ENCODE results near the gene CHN1.

Gene CHN1

GRCh38 chr2:175004980-175005732 is at the start of gene CHN1:
Gene CHN1, minus strand, starts transcription at chr2:175005381. Its CDS starts 469 bp downstream, at chr2:175004912.
- peak within 1 kb of the TSS; percentile 72 for H3K27ac ChIP-seq (ENCODE audit: low read depth, low read length)
- no peaks in the 10 kb centered on the region for H3K27me3 ChIP-seq (ENCODE audit: control insufficient read depth, insufficient read depth, low read length)
- no peak within 1 kb of the TSS for H3K9ac ChIP-seq (ENCODE audit: low read length)
- H3K36me3 ChIP-seq (ENCODE audit: control insufficient read depth, insufficient read depth, low read length), result no peaks in the 10 kb centered on the region
- H3K4me1 ChIP-seq (ENCODE audit: control insufficient read depth, insufficient read depth, low read length), result peaks cover 4% of the 10 kb centered on the region
- peak within 1 kb of the TSS; percentile 72 for H3K4me3 ChIP-seq (ENCODE audit: low read length)

DNA sequence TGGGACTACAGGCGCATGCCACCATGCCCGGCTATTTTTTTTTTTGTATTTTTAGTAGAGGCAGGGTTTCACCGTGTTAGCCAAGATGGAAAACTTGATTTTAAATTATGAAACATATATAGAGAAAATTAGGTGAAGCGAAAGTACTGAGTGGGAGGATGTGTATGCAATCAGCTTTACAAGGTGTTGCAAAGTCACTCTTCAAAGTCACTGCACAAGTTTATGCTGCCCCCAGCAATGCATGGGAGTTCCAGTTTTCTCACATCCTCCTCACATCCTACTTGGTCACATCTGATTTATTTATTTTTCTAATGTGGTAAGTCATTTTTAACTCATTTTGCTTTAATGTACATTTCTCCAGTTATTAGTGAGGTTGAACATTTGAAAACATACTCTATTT is 49.2 kb upstream of the CHN1 start:
- H3K36me3 ChIP-seq (ENCODE audit: control insufficient read depth, insufficient read depth, low read length), result no peaks in the 10 kb centered on the region
- H3K4me3 ChIP-seq (ENCODE audit: low read length), result no peak overlapping the region
- H3K27me3 ChIP-seq (ENCODE audit: control insufficient read depth, insufficient read depth, low read length), result no peaks in the 10 kb centered on the region
- no peak overlapping the region for H3K9ac ChIP-seq (ENCODE audit: low read length)
- no peak overlapping the region for H3K27ac ChIP-seq (ENCODE audit: low read depth, low read length)
- no peaks in the 10 kb centered on the region for H3K4me1 ChIP-seq (ENCODE audit: control insufficient read depth, insufficient read depth, low read length)

- Histone ChIP-seq H3K36me3 (ENCODE audit: control insufficient read depth, insufficient read depth, low read length) (no peaks in the 10 kb centered on the region), H3K27me3 (ENCODE audit: control insufficient read depth, insufficient read depth, low read length) (no peaks in the 10 kb centered on the region), H3K27ac (ENCODE audit: low read depth, low read length) (no peak overlapping the region), H3K4me3 (ENCODE audit: low read length) (no peak overlapping the region), H3K4me1 (ENCODE audit: control insufficient read depth, insufficient read depth, low read length) (no peaks in the 10 kb centered on the region), H3K9ac (ENCODE audit: low read length) (no peak overlapping the region)
Measured at GRCh38 chr2:175049661-175050060, 44.5 kb upstream of the CHN1 start.

DNA sequence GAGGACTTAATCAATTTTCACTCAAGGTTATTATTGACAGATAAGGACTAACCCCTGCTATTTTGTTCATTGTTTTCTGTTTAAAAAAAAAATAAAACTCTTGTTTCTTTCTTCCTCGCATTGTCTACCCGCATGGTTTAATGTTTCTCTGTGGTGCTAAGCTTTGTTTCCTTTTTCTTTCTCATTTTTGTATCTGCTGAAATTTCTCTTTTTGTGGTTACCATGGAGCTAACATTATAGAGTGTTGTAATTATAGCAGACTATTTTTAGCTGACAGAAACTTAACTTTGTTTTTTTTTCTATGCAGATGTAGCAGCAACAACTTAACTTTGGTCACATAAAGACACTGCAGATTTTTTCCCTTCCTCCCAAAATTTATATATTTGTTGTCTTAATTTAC is 43.1 kb upstream of the CHN1 start:
- H3K27me3 ChIP-seq (ENCODE audit: control insufficient read depth, insufficient read depth, low read length), result no peaks in the 10 kb centered on the region
- H3K9ac ChIP-seq (ENCODE audit: low read length), result no peak overlapping the region
- H3K4me1 ChIP-seq (ENCODE audit: control insufficient read depth, insufficient read depth, low read length), result no peaks in the 10 kb centered on the region
- H3K27ac ChIP-seq (ENCODE audit: low read depth, low read length), result no peak overlapping the region
- H3K36me3 ChIP-seq (ENCODE audit: control insufficient read depth, insufficient read depth, low read length), result no peaks in the 10 kb centered on the region
- H3K4me3 ChIP-seq (ENCODE audit: low read length), result no peak overlapping the region

- H3K9ac ChIP-seq (ENCODE audit: low read length), result no peak overlapping the region
- H3K4me3 ChIP-seq (ENCODE audit: low read length), result no peak overlapping the region
- no peaks in the 10 kb centered on the region for H3K36me3 ChIP-seq (ENCODE audit: control insufficient read depth, insufficient read depth, low read length)
- H3K27me3 ChIP-seq (ENCODE audit: control insufficient read depth, insufficient read depth, low read length), result no peaks in the 10 kb centered on the region
- H3K4me1 ChIP-seq (ENCODE audit: control insufficient read depth, insufficient read depth, low read length), result no peaks in the 10 kb centered on the region
- H3K27ac ChIP-seq (ENCODE audit: low read depth, low read length), result no peak overlapping the region
Measured at GRCh38 chr2:175039490-175039889, 34.3 kb upstream of the CHN1 start.

GRCh38 chr2:175039031-175039430 is 33.9 kb upstream of the CHN1 start:
- Histone ChIP-seq H3K9ac (ENCODE audit: low read length) (no peak overlapping the region), H3K27ac (ENCODE audit: low read depth, low read length) (no peak overlapping the region), H3K36me3 (ENCODE audit: control insufficient read depth, insufficient read depth, low read length) (no peaks in the 10 kb centered on the region), H3K4me3 (ENCODE audit: low read length) (no peak overlapping the region), H3K27me3 (ENCODE audit: control insufficient read depth, insufficient read depth, low read length) (no peaks in the 10 kb centered on the region), H3K4me1 (ENCODE audit: control insufficient read depth, insufficient read depth, low read length) (no peaks in the 10 kb centered on the region)

DNA sequence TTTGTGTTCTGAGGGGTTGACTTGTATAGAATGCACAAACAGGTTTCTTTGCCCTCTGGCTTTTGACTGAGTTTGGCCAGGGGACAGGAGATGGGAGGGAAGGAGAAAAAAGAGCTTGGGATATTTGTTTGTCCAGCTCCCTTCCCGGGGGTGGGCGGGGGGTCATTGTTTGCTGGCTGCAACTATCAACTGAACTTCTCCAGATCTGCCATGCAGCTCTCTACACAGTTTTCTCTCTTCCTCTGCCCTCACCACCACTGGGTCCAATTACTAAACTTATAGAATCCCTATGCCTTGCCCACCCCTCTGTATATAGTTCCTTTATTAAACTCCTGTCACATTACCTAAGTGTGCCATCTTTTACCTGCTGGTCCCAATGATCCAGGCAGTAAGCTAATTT is 32.8 kb upstream of the CHN1 start:
- no peak overlapping the region for H3K9ac ChIP-seq (ENCODE audit: low read length)
- no peaks in the 10 kb centered on the region for H3K4me1 ChIP-seq (ENCODE audit: control insufficient read depth, insufficient read depth, low read length)
- H3K36me3 ChIP-seq (ENCODE audit: control insufficient read depth, insufficient read depth, low read length), result no peaks in the 10 kb centered on the region
- H3K27me3 ChIP-seq (ENCODE audit: control insufficient read depth, insufficient read depth, low read length), result no peaks in the 10 kb centered on the region
- no peak overlapping the region for H3K27ac ChIP-seq (ENCODE audit: low read depth, low read length)
- H3K4me3 ChIP-seq (ENCODE audit: low read length), result no peak overlapping the region

GRCh38 chr2:175036582-175037018 is 31.4 kb upstream of the CHN1 start:
- H3K4me3 ChIP-seq (ENCODE audit: low read length), result no peak overlapping the region
- no peaks in the 10 kb centered on the region for H3K27me3 ChIP-seq (ENCODE audit: control insufficient read depth, insufficient read depth, low read length)
- H3K9ac ChIP-seq (ENCODE audit: low read length), result no peak overlapping the region
- H3K36me3 ChIP-seq (ENCODE audit: control insufficient read depth, insufficient read depth, low read length), result no peaks in the 10 kb centered on the region
- H3K4me1 ChIP-seq (ENCODE audit: control insufficient read depth, insufficient read depth, low read length), result no peaks in the 10 kb centered on the region
- H3K27ac ChIP-seq (ENCODE audit: low read depth, low read length), result no peak overlapping the region

GRCh38 chr2:175035806-175036205 is 30.6 kb upstream of the CHN1 start:
- Histone ChIP-seq H3K4me3 (ENCODE audit: low read length) (no peak overlapping the region), H3K27me3 (ENCODE audit: control insufficient read depth, insufficient read depth, low read length) (no peaks in the 10 kb centered on the region)

DNA sequence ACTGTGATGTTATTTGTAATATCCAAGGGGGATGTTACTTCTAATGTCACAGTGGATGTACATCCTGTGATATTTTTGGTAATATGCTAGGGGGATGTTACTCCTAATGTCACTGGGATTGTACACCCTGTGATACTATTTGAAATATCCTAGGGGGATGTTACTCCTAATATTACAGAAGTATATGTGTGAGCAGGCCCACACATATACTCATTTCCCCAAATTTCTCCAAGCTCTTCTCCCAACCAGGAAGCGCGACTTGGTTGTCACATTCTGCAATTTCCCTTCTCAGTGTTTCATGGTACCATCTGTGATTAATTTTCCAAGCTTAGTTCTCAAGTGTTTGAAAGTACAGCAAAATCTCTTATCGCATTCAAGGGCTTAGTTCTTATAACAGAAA is 29.5 kb upstream of the CHN1 start:
- Histone ChIP-seq H3K27ac (ENCODE audit: low read depth, low read length) (no peak overlapping the region), H3K27me3 (ENCODE audit: control insufficient read depth, insufficient read depth, low read length) (no peaks in the 10 kb centered on the region), H3K4me1 (ENCODE audit: control insufficient read depth, insufficient read depth, low read length) (no peaks in the 10 kb centered on the region), H3K4me3 (ENCODE audit: low read length) (no peak overlapping the region), H3K9ac (ENCODE audit: low read length) (no peak overlapping the region), H3K36me3 (ENCODE audit: control insufficient read depth, insufficient read depth, low read length) (no peaks in the 10 kb centered on the region)

More at GRCh38 chr2:175035806-175036205, 30.6 kb upstream of the CHN1 start:
- no peak overlapping the region for H3K27ac ChIP-seq (ENCODE audit: low read depth, low read length)
- H3K9ac ChIP-seq (ENCODE audit: low read length), result no peak overlapping the region
- no peaks in the 10 kb centered on the region for H3K4me1 ChIP-seq (ENCODE audit: control insufficient read depth, insufficient read depth, low read length)
- no peaks in the 10 kb centered on the region for H3K36me3 ChIP-seq (ENCODE audit: control insufficient read depth, insufficient read depth, low read length)

- H3K4me1 ChIP-seq (ENCODE audit: control insufficient read depth, insufficient read depth, low read length), result no peaks in the 10 kb centered on the region
- no peaks in the 10 kb centered on the region for H3K36me3 ChIP-seq (ENCODE audit: control insufficient read depth, insufficient read depth, low read length)
- no peak overlapping the region for H3K27ac ChIP-seq (ENCODE audit: low read depth, low read length)
- no peaks in the 10 kb centered on the region for H3K27me3 ChIP-seq (ENCODE audit: control insufficient read depth, insufficient read depth, low read length)
- no peak overlapping the region for H3K9ac ChIP-seq (ENCODE audit: low read length)
- no peak overlapping the region for H3K4me3 ChIP-seq (ENCODE audit: low read length)
Measured at GRCh38 chr2:175030380-175031271, 25.4 kb upstream of the CHN1 start.

DNA sequence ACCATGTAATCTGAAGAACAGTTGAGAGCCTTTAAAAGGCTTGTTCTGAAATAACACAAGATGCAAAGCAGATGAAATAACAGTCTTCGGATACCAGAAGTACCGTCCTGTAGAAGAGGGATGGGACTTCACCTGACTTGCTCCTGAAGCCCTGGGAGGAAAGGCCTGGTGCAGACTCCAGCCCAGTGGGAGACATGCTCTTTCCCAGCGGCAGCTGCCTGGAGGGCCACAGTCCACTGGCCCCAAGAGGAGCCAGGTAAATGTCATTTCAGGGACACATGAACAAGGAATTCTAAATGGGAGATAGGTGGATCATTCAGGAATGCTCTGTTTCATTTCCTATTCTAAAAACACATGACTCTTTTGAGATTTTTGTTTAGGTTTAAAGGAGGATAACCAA is 22.6 kb upstream of the CHN1 start:
- Histone ChIP-seq H3K4me1 (ENCODE audit: control insufficient read depth, insufficient read depth, low read length) (no peaks in the 10 kb centered on the region), H3K4me3 (ENCODE audit: low read length) (no peak overlapping the region), H3K27ac (ENCODE audit: low read depth, low read length) (no peak overlapping the region), H3K27me3 (ENCODE audit: control insufficient read depth, insufficient read depth, low read length) (no peaks in the 10 kb centered on the region), H3K36me3 (ENCODE audit: control insufficient read depth, insufficient read depth, low read length) (no peaks in the 10 kb centered on the region), H3K9ac (ENCODE audit: low read length) (no peak overlapping the region)
